ENCODE measurements around the gene MYO18A. TPM values are rescaled to one million over a fixed set of nuclear protein-coding genes. Genes with fewer than 3 reads are reported as not detected.

Gene MYO18A
- total RNA-seq, 4 donors from 2014 or later, result 14.5 to 72.3 (median 50.8) TPM

DNA sequence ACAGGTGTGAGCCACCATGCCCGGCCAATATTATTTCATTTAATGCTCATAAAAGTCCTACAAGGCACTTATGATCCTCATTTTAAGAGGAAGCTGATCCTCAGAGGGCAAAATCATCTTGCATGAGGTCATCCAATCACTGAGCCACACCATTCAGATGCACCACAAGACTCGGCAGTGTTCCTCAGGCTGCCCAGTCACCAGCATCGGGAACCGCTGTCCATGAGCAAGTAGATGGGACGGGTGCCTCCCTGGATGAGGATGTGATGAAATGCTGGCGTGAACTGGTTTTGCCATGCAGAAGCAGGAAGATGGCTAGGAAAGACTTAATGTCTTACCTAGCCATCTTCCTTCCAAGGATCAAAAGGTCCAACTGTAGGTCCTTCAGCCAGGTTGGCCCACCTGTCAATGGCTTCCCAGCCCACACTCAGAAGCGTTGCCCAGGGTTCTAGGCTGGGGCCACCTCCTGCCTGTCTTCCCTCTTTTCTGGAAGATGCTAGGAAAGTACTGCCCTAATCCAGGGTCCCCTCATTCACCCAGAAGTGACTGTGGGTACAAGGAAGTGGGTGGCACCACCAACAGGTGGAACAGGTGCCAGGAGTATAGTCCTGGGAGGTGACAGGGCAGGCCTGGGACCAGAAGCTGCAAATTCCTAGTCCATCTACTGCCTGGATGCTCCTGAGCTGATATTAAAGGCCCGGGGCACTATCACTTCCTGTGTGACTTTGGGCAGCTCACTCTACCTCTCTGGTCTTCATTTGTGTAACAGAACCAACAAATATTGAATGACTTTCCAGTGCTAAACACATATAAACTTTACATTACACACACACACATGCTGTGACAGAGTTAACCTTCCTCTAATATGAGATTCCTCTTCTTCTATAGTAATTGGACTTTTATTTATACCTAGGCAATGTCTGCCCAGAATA lies 34.3 kb upstream of the MYO18A start:
- TF ChIP-seq CTCF (IDR thresholded peaks at IDR 0.05; ENCODE audit: low read depth), result no peak

DNA sequence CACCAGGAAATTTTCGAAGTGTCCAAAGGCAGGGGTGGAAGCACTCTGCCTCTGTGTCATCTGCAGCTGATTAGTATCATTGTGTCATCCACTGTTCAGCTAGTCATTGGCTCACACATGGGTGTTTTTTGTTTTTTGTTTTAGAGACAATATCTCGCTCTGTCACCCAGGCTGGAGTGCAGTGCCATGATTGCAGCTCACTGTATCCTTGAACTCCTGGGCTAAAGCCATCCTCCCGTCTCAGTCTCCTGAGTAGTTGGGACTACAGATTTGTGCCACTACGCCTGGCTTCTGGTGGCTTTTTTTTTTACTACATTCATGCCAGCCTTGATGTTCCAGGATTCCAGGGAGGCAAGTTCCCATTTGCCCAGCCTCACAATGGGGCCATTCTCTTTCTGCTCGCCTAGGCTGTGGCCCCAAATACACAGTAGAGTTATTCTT lies 32.5 kb upstream of the MYO18A start:
- no peak for TF ChIP-seq CTCF (IDR thresholded peaks at IDR 0.05; ENCODE audit: low read depth)

GRCh38 chr17:29212094-29212631 lies 32.0 kb upstream of the MYO18A start:
- TF ChIP-seq CTCF (IDR thresholded peaks at IDR 0.05; ENCODE audit: low read depth), result no peak

DNA sequence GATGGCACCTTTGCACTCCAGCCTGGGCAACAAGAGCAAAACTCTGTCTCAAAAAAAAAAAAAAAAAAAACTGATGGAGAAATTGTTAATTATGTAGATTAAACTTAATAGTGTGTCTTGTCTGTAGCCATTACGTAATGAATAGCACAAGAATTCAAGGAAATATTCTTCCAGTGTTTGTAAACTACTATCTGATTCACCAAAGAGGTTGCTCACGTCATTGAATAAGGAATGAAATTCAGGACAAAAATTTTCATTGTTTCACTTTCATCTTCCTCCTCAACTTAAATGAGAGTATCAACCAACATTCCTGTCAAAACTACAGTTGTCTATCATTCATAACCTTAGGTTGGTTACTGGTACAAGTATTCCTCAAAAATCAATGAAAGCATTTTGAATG lies 30.7 kb upstream of the MYO18A start:
- no peak for TF ChIP-seq CTCF (IDR thresholded peaks at IDR 0.05; ENCODE audit: low read depth)

- TF ChIP-seq CTCF (IDR thresholded peaks at IDR 0.05; ENCODE audit: low read depth), result no peak
These were observed 28.9 kb upstream of the MYO18A start for GRCh38 chr17:29209073-29209472.

GRCh38 chr17:29207975-29208374 lies 27.8 kb upstream of the MYO18A start:
- TF ChIP-seq CTCF (IDR thresholded peaks at IDR 0.05; ENCODE audit: low read depth), result no peak

DNA sequence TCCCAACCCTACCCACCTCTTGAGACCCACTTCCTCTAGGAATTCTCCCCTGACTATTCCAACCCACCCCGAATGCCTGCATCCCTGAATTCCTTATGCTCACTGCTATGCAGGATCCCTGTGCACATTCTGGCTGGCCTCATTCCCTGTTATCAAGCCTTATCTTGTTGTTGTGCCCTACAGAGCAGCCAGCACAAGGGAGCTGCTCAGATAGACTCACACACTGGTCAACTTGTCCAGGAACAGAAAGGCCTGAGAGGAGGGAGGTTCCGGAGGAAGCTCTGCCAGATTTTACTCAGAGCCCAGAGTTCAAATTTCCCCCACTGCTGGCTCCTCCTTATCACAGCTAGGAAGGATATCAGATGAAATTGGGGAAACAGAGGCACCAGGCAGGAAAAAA lies 24.8 kb upstream of the MYO18A start:
- TF ChIP-seq CTCF (IDR thresholded peaks at IDR 0.05; ENCODE audit: low read depth), result no peak

Data from subcutaneous adipose tissue (tissue), 4 donors.